Activated naive CD8-positive, alpha-beta T cell treated with anti-CD3 and anti-CD28 coated beads, Interleukin-2, amount 50 U/mL, for 24 hours (primary cell): ENCODE measurements around the gene EXD2.
"Not testable (repeated sequence)": the region's sequence is repeated elsewhere in the genome, so short reads cannot be mapped to it uniquely, and the experiment has no call there.

Experiments
- ATAC-seq: fragments of 150-1000 bp; cut with Tn5 transposase; one replicate; pipeline ENCODE4 v1.10.0; 2021
- DNase-seq: peaks from one replicate; pipeline ENCODE4 v3.0.0; 2021
- H3K27ac Mint-ChIP-seq: one replicate; pipeline ENCODE4 v1.8.0; 2021; ENCODE audit warnings: mild to moderate bottlenecking, mixed read lengths
- H3K27me3 Mint-ChIP-seq: one replicate; pipeline ENCODE4 v1.8.0; 2021; ENCODE audit warnings: mixed read lengths
- H3K36me3 Mint-ChIP-seq: one replicate; pipeline ENCODE4 v1.8.0; 2021; ENCODE audit warnings: low read depth, mixed read lengths
- H3K4me1 Mint-ChIP-seq: one replicate; pipeline ENCODE4 v1.8.0; 2021; ENCODE audit warnings: mixed read lengths
- H3K4me3 Mint-ChIP-seq: one replicate; pipeline ENCODE4 v1.8.0; 2021; ENCODE audit warnings: mild to moderate bottlenecking, moderate library complexity, mixed read lengths
- H3K9me3 Mint-ChIP-seq: one replicate; pipeline ENCODE4 v1.8.0; 2021; ENCODE audit warnings: mixed read lengths

Gene EXD2

GRCh38 chr14:69170839-69171238, 20.5 kb upstream of the EXD2 start:
- Mint-ChIP-seq H3K4me1 (peaks cover 2% of the 10 kb centered on the region), H3K9me3 (no peaks in the 10 kb centered on the region), H3K27me3 (peaks cover 2% of the 10 kb centered on the region), H3K36me3 (no peaks in the 10 kb centered on the region), H3K4me3 (no peak overlapping the region), H3K27ac (no peak overlapping the region)
- ATAC-seq (no peak), DNase-seq (no peak)

- H3K27ac Mint-ChIP-seq: no peak overlapping the region
- no peak for DNase-seq
- ATAC-seq: no peak
- peaks cover 2% of the 10 kb centered on the region for H3K27me3 Mint-ChIP-seq
- H3K36me3 Mint-ChIP-seq: no peaks in the 10 kb centered on the region
- no peak overlapping the region for H3K4me3 Mint-ChIP-seq
- H3K9me3 Mint-ChIP-seq: no peaks in the 10 kb centered on the region
- H3K4me1 Mint-ChIP-seq: peaks cover 2% of the 10 kb centered on the region
These were observed 19.7 kb upstream of the EXD2 start for GRCh38 chr14:69171569-69171968.

DNA sequence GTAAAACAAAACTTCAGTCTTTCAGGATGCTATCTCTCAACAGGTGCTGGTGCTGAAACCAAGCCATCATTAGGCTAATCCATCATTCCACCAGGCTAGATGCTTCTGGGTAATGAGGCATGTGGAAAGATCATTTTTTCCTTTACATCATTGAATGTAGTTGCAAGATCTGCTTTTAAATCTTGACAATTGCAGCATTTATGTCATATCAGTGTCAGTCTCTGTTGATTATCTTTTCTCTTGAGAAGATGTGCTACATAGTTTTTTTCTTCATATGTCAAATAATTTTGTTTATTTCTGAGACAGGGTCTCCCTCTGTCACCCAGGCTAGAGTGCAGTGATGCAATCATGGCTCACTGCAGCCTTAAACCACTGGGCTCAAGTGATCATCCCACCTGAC, 16.2 kb upstream of the EXD2 start:
- Mint-ChIP-seq H3K4me1 (peaks cover 2% of the 10 kb centered on the region), H3K4me3 (no peak overlapping the region), H3K27me3 (peaks cover 2% of the 10 kb centered on the region), H3K36me3 (no peaks in the 10 kb centered on the region), H3K9me3 (no peaks in the 10 kb centered on the region), H3K27ac (no peak overlapping the region)
- no peak for ATAC-seq
- DNase-seq: no peak

- Mint-ChIP-seq H3K4me1 (no peaks in the 10 kb centered on the region), H3K36me3 (no peaks in the 10 kb centered on the region), H3K27ac (no peak overlapping the region), H3K9me3 (no peaks in the 10 kb centered on the region), H3K4me3 (no peak overlapping the region), H3K27me3 (no peaks in the 10 kb centered on the region)
- DNase-seq (no peak), ATAC-seq (no peak)
These were observed 9.8 kb upstream of the EXD2 start for GRCh38 chr14:69181491-69181890.

- not testable (repeated sequence) for DNase-seq, ATAC-seq, H3K9me3 Mint-ChIP-seq, H3K4me1 Mint-ChIP-seq, H3K27ac Mint-ChIP-seq, H3K4me3 Mint-ChIP-seq, H3K36me3 Mint-ChIP-seq, H3K27me3 Mint-ChIP-seq
These were observed 8.7 kb upstream of the EXD2 start for GRCh38 chr14:69182580-69182979.

- no peaks in the 10 kb centered on the region for H3K9me3 Mint-ChIP-seq
- no peaks in the 10 kb centered on the region for H3K4me1 Mint-ChIP-seq
- ATAC-seq (no peak), DNase-seq (no peak)
- H3K27ac Mint-ChIP-seq: no peak overlapping the region
- no peaks in the 10 kb centered on the region for H3K27me3 Mint-ChIP-seq
- no peak overlapping the region for H3K4me3 Mint-ChIP-seq
- H3K36me3 Mint-ChIP-seq: no peaks in the 10 kb centered on the region
These were observed 7.6 kb upstream of the EXD2 start for GRCh38 chr14:69183735-69184134.

- no peaks in the 10 kb centered on the region for H3K27me3 Mint-ChIP-seq
- ATAC-seq: no peak
- no peaks in the 10 kb centered on the region for H3K36me3 Mint-ChIP-seq
- no peak overlapping the region for H3K27ac Mint-ChIP-seq
- peaks cover 28% of the 10 kb centered on the region for H3K4me1 Mint-ChIP-seq
- DNase-seq: no peak
- no peaks in the 10 kb centered on the region for H3K9me3 Mint-ChIP-seq
- no peak overlapping the region for H3K4me3 Mint-ChIP-seq
These were observed 1.1 kb upstream of the EXD2 start for GRCh38 chr14:69190191-69190590.

DNA sequence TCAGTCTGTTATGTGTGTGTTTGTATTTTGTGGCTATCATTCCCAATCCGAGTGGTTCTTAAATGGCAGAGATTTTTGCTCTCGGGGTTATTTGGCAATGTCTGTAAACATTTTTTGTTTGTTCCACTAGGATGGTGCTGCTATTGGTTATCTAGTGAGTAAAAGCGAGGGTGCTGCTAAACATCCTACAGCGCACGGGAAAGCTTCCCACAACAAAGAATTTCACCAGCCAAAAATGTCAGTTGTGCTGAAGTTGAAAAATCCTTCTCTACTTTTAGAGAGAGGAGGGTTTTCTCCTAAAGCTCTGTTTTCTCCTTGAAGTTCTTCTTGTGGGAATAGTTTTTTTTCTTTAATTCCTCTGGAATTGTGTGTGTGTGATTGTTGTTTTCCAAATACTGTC, 2.4 kb downstream of the EXD2 start:
- H3K36me3 Mint-ChIP-seq: peaks cover 2% of the 10 kb centered on the region
- peak overlapping the region; percentile 52 for H3K4me3 Mint-ChIP-seq
- H3K27ac Mint-ChIP-seq: no peak overlapping the region
- peaks cover 28% of the 10 kb centered on the region for H3K4me1 Mint-ChIP-seq
- no peak for DNase-seq
- ATAC-seq: no peak
- no peaks in the 10 kb centered on the region for H3K27me3 Mint-ChIP-seq
- no peaks in the 10 kb centered on the region for H3K9me3 Mint-ChIP-seq

GRCh38 chr14:69199786-69200185, 8.5 kb downstream of the EXD2 start:
- H3K27me3 Mint-ChIP-seq: no peaks in the 10 kb centered on the region

GRCh38 chr14:69204753-69205152, 13.5 kb downstream of the EXD2 start:
- DNase-seq (no peak), ATAC-seq (no peak)
- Mint-ChIP-seq H3K4me1 (peaks cover 6% of the 10 kb centered on the region), H3K27me3 (no peaks in the 10 kb centered on the region), H3K9me3 (no peaks in the 10 kb centered on the region), H3K36me3 (no peaks in the 10 kb centered on the region), H3K4me3 (no peak overlapping the region), H3K27ac (no peak overlapping the region)

More at GRCh38 chr14:69199786-69200185, 8.5 kb downstream of the EXD2 start:
- DNase-seq (no peak), ATAC-seq (no peak)
- H3K27ac Mint-ChIP-seq: no peak overlapping the region
- no peaks in the 10 kb centered on the region for H3K9me3 Mint-ChIP-seq
- H3K36me3 Mint-ChIP-seq: peaks cover 2% of the 10 kb centered on the region
- H3K4me1 Mint-ChIP-seq: no peaks in the 10 kb centered on the region
- no peak overlapping the region for H3K4me3 Mint-ChIP-seq

GRCh38 chr14:69207435-69208041, 16.2 kb downstream of the EXD2 start:
- H3K4me3 Mint-ChIP-seq: no peak overlapping the region
- no peaks in the 10 kb centered on the region for H3K27me3 Mint-ChIP-seq
- H3K4me1 Mint-ChIP-seq: peaks cover 6% of the 10 kb centered on the region
- no peaks in the 10 kb centered on the region for H3K36me3 Mint-ChIP-seq
- H3K9me3 Mint-ChIP-seq: no peaks in the 10 kb centered on the region
- no peak overlapping the region for H3K27ac Mint-ChIP-seq
- DNase-seq (no peak), ATAC-seq (no peak)

DNA sequence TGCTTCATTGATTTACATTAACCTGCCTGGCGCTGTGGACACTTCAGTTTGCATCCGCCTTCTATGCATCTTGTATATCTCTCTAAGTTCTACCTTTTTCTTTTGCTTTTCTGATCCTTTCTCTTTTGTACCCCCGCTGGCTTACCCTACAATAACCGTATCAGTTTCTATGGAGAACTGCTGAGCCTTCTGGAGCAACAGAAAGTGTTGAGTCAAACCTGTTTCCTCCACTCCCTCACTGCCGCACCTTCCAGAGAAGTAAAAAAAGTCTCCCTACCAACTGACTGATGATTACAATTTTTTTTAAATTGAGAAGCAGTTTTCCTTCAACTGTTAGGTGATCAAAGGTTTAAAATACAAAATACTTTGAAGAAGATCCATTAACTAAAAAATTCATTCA, 17.4 kb downstream of the EXD2 start:
- no peak overlapping the region for H3K27ac Mint-ChIP-seq
- no peaks in the 10 kb centered on the region for H3K36me3 Mint-ChIP-seq
- H3K4me3 Mint-ChIP-seq: no peak overlapping the region
- H3K4me1 Mint-ChIP-seq: peaks cover 6% of the 10 kb centered on the region
- no peaks in the 10 kb centered on the region for H3K27me3 Mint-ChIP-seq
- ATAC-seq: no peak
- H3K9me3 Mint-ChIP-seq: no peaks in the 10 kb centered on the region
- no peak for DNase-seq

DNA sequence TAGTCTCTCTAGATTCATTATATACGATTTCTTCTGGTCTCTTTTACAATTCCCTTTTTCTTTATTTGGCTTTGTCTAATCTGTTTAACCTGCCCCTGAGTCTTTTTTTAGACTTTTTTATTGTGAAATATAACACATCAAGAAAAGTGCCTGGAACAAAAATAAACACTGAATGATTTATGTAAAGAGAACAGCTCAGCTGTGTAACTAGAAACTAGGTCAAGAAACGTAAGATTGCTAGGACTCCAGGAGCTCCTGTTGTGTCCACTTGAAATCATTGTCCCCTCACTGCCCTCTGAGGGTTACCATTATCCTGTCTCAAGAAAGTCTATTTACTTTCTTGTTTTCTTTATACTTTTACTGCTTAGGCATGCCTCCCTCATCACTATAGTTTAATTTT, 23.1 kb downstream of the EXD2 start:
- Mint-ChIP-seq H3K9me3 (no peaks in the 10 kb centered on the region), H3K27me3 (no peaks in the 10 kb centered on the region), H3K27ac (no peak overlapping the region), H3K36me3 (peaks cover 13% of the 10 kb centered on the region), H3K4me3 (no peak overlapping the region), H3K4me1 (no peaks in the 10 kb centered on the region)
- no peak for ATAC-seq
- DNase-seq: no peak

- not testable (repeated sequence) for H3K27ac Mint-ChIP-seq, H3K9me3 Mint-ChIP-seq, H3K4me3 Mint-ChIP-seq, ATAC-seq, H3K4me1 Mint-ChIP-seq, H3K27me3 Mint-ChIP-seq, DNase-seq
- H3K36me3 Mint-ChIP-seq: peaks cover 13% of the 10 kb centered on the region
These were observed 26.4 kb downstream of the EXD2 start for GRCh38 chr14:69217663-69218062.

- Mint-ChIP-seq H3K27ac (no peak overlapping the region), H3K4me1 (no peaks in the 10 kb centered on the region), H3K36me3 (no peaks in the 10 kb centered on the region), H3K27me3 (no peaks in the 10 kb centered on the region), H3K9me3 (no peaks in the 10 kb centered on the region), H3K4me3 (no peak overlapping the region)
- no peak for ATAC-seq
- no peak for DNase-seq
These were observed 33.6 kb downstream of the EXD2 start for GRCh38 chr14:69224946-69225345.

DNA sequence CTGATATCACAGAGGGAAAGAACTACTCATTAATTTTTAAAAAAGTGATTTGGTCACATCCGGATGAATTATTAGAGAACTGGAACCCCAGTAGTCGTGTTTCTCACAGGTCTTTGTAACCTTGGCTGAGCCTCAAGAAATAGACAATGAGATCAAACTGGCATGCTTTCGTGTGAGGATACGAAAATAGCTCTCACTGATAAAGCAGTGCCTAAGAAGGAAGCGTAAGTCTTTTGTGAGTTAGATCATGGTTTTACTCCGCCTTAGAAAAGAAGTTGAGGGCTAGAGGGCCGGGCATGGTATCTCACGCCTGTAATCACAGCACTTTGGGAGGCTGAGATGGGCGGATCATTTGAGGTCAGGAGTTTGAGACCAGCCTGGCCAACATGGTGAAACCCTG, 34.9 kb downstream of the EXD2 start:
- DNase-seq (no peak), ATAC-seq (no peak)
- H3K27me3 Mint-ChIP-seq: no peaks in the 10 kb centered on the region
- no peaks in the 10 kb centered on the region for H3K9me3 Mint-ChIP-seq
- H3K36me3 Mint-ChIP-seq: peaks cover 2% of the 10 kb centered on the region
- no peaks in the 10 kb centered on the region for H3K4me1 Mint-ChIP-seq
- no peak overlapping the region for H3K4me3 Mint-ChIP-seq
- no peak overlapping the region for H3K27ac Mint-ChIP-seq
